GM12872 (cell line): ENCODE results near the gene SCLY.

Source experiments
- CTCF ChIP-seq: IDR thresholded peaks from 3 replicates; pipeline ENCODE4 v1.5.1; 2011; ENCODE audit warnings: low read depth, mild to moderate bottlenecking, low read length, moderate library complexity; ENCODE audit not compliant: insufficient read depth

SCLY gene

GRCh38 chr2:238090887-238091286 is 30.1 kb downstream of the SCLY start:
- no peak for TF ChIP-seq CTCF

- no peak for TF ChIP-seq CTCF
These were observed 30.7 kb downstream of the SCLY start for GRCh38 chr2:238091436-238092060.

GRCh38 chr2:238092486-238093035 is 31.8 kb downstream of the SCLY start:
- no peak for TF ChIP-seq CTCF

GRCh38 chr2:238093181-238094140 is 32.7 kb downstream of the SCLY start:
- no peak for TF ChIP-seq CTCF

GRCh38 chr2:238094438-238095022 is 33.7 kb downstream of the SCLY start:
- no peak for TF ChIP-seq CTCF

- TF ChIP-seq CTCF = no peak
These were observed 34.3 kb downstream of the SCLY start for GRCh38 chr2:238095143-238095542.

GRCh38 chr2:238096311-238097011 is 35.7 kb downstream of the SCLY start:
- TF ChIP-seq CTCF = no peak
